HEK293 (cell line): Measurements from ENCODE around the gene MLF2.

ENCODE experiments used
- CTCF ChIP-seq: fragments of 450-650 bp; formaldehyde crosslinking; IDR thresholded peaks from 2 replicates; pipeline ENCODE4 v1.5.1; 2016; ENCODE audit warnings: missing biosample characterization, missing genetic modification characterization
- YY1 ChIP-seq: fragments of 450-650 bp; formaldehyde crosslinking; IDR thresholded peaks from 2 replicates; pipeline ENCODE4 v1.5.1; 2018; ENCODE audit warnings: missing biosample characterization, missing genetic modification characterization
- ZBTB6 ChIP-seq: fragments of 450-650 bp; formaldehyde crosslinking; IDR thresholded peaks from 2 replicates; pipeline ENCODE4 v1.5.1; 2017; ENCODE audit warnings: missing biosample characterization, missing genetic modification characterization
- ZNF214 ChIP-seq: fragments of 450-650 bp; formaldehyde crosslinking; IDR thresholded peaks from 2 replicates; pipeline ENCODE4 v1.5.1; 2017; ENCODE audit warnings: missing biosample characterization, mild to moderate bottlenecking, missing genetic modification characterization, borderline replicate concordance
- ZNF654 ChIP-seq: fragments of 450-650 bp; formaldehyde crosslinking; IDR thresholded peaks from 2 replicates; pipeline ENCODE4 v1.5.1; 2016; ENCODE audit warnings: low read depth, missing biosample characterization, missing genetic modification characterization

- TF ChIP-seq CTCF (tag by site-specific recombination) (no peak), ZNF214 (no peak), ZNF654 (tag by site-specific recombination) (no peak), YY1 (tag by site-specific recombination) (no peak), ZBTB6 (tag by site-specific recombination) (no peak)
Observed at GRCh38 chr12:6779708-6780432, 26.9 kb upstream of the MLF2 start.
